WI38 (cell line): ENCODE results near the gene ABHD6.
A peak's percentile ranks its signal among the peaks of the same experiment; 100 is the strongest.

Experiments used
- H3K4me3 ChIP-seq: 2 replicates; pipeline ENCODE4 v1.5.1; 2011; ENCODE audit warnings: low read depth, mild to moderate bottlenecking, control low read depth, low read length
- TF ChIP-seq, protein P1 (sequence below): IDR thresholded peaks from 2 replicates; pipeline ENCODE4 v1.5.1; 2012; ENCODE audit warnings: low read depth, mild to moderate bottlenecking, control low read depth, low read length

ABHD6 gene

GRCh38 chr3:58237238-58237940 lies at the start of gene ABHD6:
ABHD6 (plus strand) TSS chr3:58237792; CDS start chr3:58256587, 18,795 bp downstream.
- peak within 1 kb of the TSS; percentile 94 for H3K4me3 ChIP-seq
- TF ChIP-seq, protein P1, sequence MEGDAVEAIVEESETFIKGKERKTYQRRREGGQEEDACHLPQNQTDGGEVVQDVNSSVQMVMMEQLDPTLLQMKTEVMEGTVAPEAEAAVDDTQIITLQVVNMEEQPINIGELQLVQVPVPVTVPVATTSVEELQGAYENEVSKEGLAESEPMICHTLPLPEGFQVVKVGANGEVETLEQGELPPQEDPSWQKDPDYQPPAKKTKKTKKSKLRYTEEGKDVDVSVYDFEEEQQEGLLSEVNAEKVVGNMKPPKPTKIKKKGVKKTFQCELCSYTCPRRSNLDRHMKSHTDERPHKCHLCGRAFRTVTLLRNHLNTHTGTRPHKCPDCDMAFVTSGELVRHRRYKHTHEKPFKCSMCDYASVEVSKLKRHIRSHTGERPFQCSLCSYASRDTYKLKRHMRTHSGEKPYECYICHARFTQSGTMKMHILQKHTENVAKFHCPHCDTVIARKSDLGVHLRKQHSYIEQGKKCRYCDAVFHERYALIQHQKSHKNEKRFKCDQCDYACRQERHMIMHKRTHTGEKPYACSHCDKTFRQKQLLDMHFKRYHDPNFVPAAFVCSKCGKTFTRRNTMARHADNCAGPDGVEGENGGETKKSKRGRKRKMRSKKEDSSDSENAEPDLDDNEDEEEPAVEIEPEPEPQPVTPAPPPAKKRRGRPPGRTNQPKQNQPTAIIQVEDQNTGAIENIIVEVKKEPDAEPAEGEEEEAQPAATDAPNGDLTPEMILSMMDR, result no peak

DNA sequence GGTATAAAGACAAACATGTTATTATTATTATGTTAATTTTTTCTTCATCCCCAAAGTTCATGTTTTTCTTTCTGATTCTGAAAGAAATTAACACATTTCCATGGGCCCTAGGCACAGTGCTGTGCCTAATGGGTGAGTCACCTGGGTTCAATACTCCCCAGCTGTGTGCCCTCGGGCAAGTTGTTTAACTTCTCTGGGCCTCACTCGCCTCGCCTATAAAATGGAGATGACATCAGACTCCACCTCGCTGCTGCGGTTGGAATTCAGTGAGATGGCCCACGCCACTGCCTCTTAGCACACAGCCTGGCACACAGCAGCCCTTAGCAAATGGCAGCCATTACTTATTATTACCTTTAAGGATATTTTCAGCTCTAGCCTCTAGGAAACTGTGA lies 49.4 kb upstream of the ABHD6 start:
- TF ChIP-seq, protein P1, result no peak
- no peak overlapping the region for H3K4me3 ChIP-seq

DNA sequence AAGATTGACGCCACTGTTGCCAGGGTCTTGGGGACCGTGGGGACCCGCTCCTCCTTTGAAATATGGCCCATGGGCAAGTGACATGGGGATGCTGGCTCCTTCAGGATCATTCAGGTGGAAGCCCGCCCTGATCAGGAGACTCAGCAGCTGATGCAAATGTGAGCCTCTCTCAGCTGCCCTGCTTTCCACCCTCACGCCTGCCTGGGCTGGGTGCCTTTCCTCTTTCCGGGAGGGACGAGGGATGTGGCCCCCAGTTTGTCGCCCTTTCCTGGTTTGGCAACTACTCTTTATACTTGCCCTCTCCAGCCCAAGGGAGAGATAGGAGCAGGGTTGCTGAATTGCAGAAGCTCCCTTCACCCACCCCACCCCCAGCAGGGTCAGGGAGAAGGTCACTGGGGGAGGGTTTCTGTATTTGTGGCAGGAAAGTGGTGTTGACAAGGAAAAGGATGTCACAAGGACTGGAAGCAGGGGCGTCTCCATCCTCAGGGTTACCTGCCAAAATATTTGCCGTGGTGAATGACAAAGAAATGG lies 48.6 kb upstream of the ABHD6 start:
- no peak overlapping the region for H3K4me3 ChIP-seq
- TF ChIP-seq, protein P1, result no peak

GRCh38 chr3:58189691-58190090 lies 47.9 kb upstream of the ABHD6 start:
- H3K4me3 ChIP-seq, result no peak overlapping the region
- TF ChIP-seq, protein P1, result no peak

DNA sequence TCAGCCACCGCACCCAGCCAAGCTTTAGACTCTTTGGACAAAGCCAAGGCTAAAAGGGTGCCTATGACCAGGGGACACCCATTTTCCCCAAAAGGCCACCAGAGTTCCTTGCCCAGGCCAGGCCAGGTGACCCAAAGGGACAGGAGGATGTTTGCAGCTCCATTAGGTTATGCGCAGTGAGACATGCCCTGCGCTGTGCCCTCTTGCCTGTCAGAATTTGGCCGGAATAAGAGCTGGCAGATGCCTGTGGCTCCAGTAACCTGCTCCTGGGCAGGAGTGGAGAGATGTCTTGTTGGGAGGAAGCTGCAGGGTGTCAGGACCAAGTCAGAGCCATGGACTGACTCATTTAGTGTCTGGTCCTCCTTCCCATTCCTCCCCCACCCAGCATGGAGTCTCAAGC lies 47.3 kb upstream of the ABHD6 start:
- TF ChIP-seq, protein P1, result no peak
- no peak overlapping the region for H3K4me3 ChIP-seq

GRCh38 chr3:58190882-58191281 lies 46.7 kb upstream of the ABHD6 start:
- H3K4me3 ChIP-seq, result no peak overlapping the region
- TF ChIP-seq, protein P1, result no peak

GRCh38 chr3:58191361-58191991 lies 46.1 kb upstream of the ABHD6 start:
- no peak overlapping the region for H3K4me3 ChIP-seq

More at GRCh38 chr3:58191361-58191991, 46.1 kb upstream of the ABHD6 start:
- TF ChIP-seq, protein P1, result no peak
